HepG2 (cell line): ENCODE data around the gene UQCRC1. TPM values are rescaled to one million over a fixed set of nuclear protein-coding genes. Genes with fewer than 3 reads are reported as not detected.

Experiments
- ATAC-seq: fragments of 200-7000 bp; cut with Tn5 transposase; 3 replicates; pipeline ENCODE4 v1.9.1; 2020; ENCODE audit warnings: mild to moderate bottlenecking, moderate library complexity
- BruUV-seq: library from RNA; stranded (reverse); fragments of 400-500 nt; replicated peaks from 2 replicates; lab custom pipeline; 2021; lab: Mats Ljungman, UMichigan
- CTCF ChIA-PET: fragments of 300-600 bp; formaldehyde crosslinking; extraction: SDS; loops from one replicate; lab custom pipeline; 2021; ENCODE audit warnings: low total read pairs, inconsistent platforms, low intra/inter-chr PET ratio; lab: Yijun Ruan, JAX
- POLR2A ChIA-PET: fragments of 350-600 bp; sonication (Branson Sonifier 250); formaldehyde crosslinking; loops from one replicate; lab custom pipeline; 2020; ENCODE audit warnings: antibody characterized with exemption, inconsistent platforms; lab: Yijun Ruan, JAX
- DNase-seq: peaks from one replicate; pipeline ENCODE4 v3.0.0-alpha.2; 2015; ENCODE audit warnings: low spot score
- FAIRE-seq: peaks from 3 replicates; lab custom pipeline; 2011; peaks lifted over from hg19 to GRCh38; lab: Jason Lieb, UNC
- H2AFZ ChIP-seq: one replicate; pipeline ENCODE4 v1.6.1; 2011; ENCODE audit warnings: low read length, inconsistent platforms
- H3K27ac ChIP-seq: fragments of 300-600 bp; 3 replicates; pipeline ENCODE4 v1.8.0; 2011; ENCODE audit warnings: mixed run types, mild to moderate bottlenecking, mixed read lengths, low read length, inconsistent platforms; ENCODE audit not compliant: insufficient read depth; ENCODE audit errors: extremely low read length
- H3K27me3 ChIP-seq, 2 experiments: fragments of 200-600 bp in 1 of 2; 2 replicates in 1 of 2; 3 replicates in 1 of 2; pipeline versions ENCODE4 v1.6.0 to v1.8.0; 2011; ENCODE audit warnings: low read length in 2 of 2, mild to moderate bottlenecking in 2 of 2, moderate library complexity in 2 of 2, inconsistent platforms in 1 of 2; ENCODE audit not compliant: insufficient read depth in 2 of 2, control insufficient read depth in 1 of 2
- H3K36me3 ChIP-seq, 2 experiments: fragments of 200-600 bp in 1 of 2; replicated peaks in 1 of 2; 2 replicates in 1 of 2; 3 replicates in 1 of 2; pipeline versions ENCODE4 v1.5.1 to v1.8.0; 2011; ENCODE audit warnings: low read length in 2 of 2, inconsistent platforms in 1 of 2; ENCODE audit not compliant: insufficient read depth in 2 of 2, control insufficient read depth in 1 of 2
- H3K4me1 ChIP-seq: 2 replicates; pipeline ENCODE4 v1.5.1; 2012; ENCODE audit warnings: low read length, inconsistent platforms; ENCODE audit not compliant: insufficient read depth
- H3K4me2 ChIP-seq: 2 replicates; pipeline ENCODE4 v1.6.0; 2011; ENCODE audit warnings: low read depth, low read length, inconsistent platforms
- H3K4me3 ChIP-seq, 3 experiments: fragments of 200-600 bp in 1 of 3; sonication (generic), shearing (Covaris generic) in 1 of 3; replicated peaks in 1 of 3; 2 replicates each; pipeline ENCODE4 v1.5.1; 2011 to 2016; ENCODE audit warnings: low read length in 3 of 3, inconsistent platforms in 2 of 3, low read depth in 2 of 3, mild to moderate bottlenecking in 2 of 3, control low read depth in 1 of 3, mixed read lengths in 1 of 3; ENCODE audit not compliant: insufficient read depth in 1 of 3
- H3K79me2 ChIP-seq: one replicate; pipeline ENCODE4 v1.6.1; 2011; ENCODE audit warnings: low read length, inconsistent platforms; ENCODE audit not compliant: insufficient read depth
- H3K9ac ChIP-seq: 2 replicates; pipeline ENCODE4 v1.6.0; 2011; ENCODE audit warnings: mild to moderate bottlenecking, low read depth, low read length, inconsistent platforms; ENCODE audit not compliant: insufficient read depth
- H3K9me3 ChIP-seq: 2 replicates; pipeline ENCODE4 v1.5.1; 2012; ENCODE audit warnings: mild to moderate bottlenecking, low read length
- H4K20me1 ChIP-seq: 2 replicates; pipeline ENCODE4 v1.6.0; 2011; ENCODE audit warnings: inconsistent platforms, mild to moderate bottlenecking, low read length, moderate library complexity; ENCODE audit not compliant: insufficient read depth
- CREB3 ChIP-seq: sonication (generic); formaldehyde crosslinking; IDR thresholded peaks from 2 replicates; pipeline ENCODE4 v1.5.0; 2020; ENCODE audit warnings: missing genetic modification reagents
- CTCF ChIP-seq: sonication (generic); formaldehyde crosslinking; IDR thresholded peaks from 2 replicates; pipeline ENCODE4 v1.5.0; 2020; ENCODE audit warnings: mild to moderate bottlenecking, missing genetic modification reagents, moderate library complexity
- DNMT3B ChIP-seq: conservative IDR thresholded peaks from 2 replicates; pipeline ENCODE4 v1.6.1; 2016; ENCODE audit warnings: missing biosample characterization, control low read depth
- FOXO4 ChIP-seq: sonication (generic); formaldehyde crosslinking; conservative IDR thresholded peaks from 2 replicates; pipeline ENCODE4 v1.8.1; 2023; ENCODE audit warnings: missing genetic modification reagents
- KDM5B ChIP-seq: sonication (generic); formaldehyde crosslinking; IDR thresholded peaks from 2 replicates; pipeline ENCODE4 v1.4.0; 2020; ENCODE audit warnings: missing genetic modification reagents, mild to moderate bottlenecking, borderline replicate concordance
- SNAPC2 ChIP-seq: sonication (generic); formaldehyde crosslinking; IDR thresholded peaks from 2 replicates; pipeline ENCODE4 v1.8.1; 2022; ENCODE audit warnings: mild to moderate bottlenecking, missing genetic modification reagents
- TGIF2 ChIP-seq: IDR thresholded peaks from 2 replicates; pipeline ENCODE4 v1.6.1; 2016; ENCODE audit warnings: control low read depth, missing compliant biosample characterization
- THAP9 ChIP-seq: sonication (generic); formaldehyde crosslinking; IDR thresholded peaks from 2 replicates; pipeline ENCODE4; 2020; ENCODE audit warnings: missing genetic modification reagents, mild to moderate bottlenecking, borderline replicate concordance
- ZNF501 ChIP-seq: sonication (generic); formaldehyde crosslinking; IDR thresholded peaks from 2 replicates; pipeline ENCODE4 v1.5.1; 2020; ENCODE audit warnings: mild to moderate bottlenecking, moderate library complexity, missing genetic modification reagents
- ZNF589 ChIP-seq: sonication (generic); formaldehyde crosslinking; conservative IDR thresholded peaks from 2 replicates; pipeline ENCODE4 v1.8.0; 2022; ENCODE audit warnings: mild to moderate bottlenecking, moderate library complexity, missing genetic modification reagents
- ZNF691 ChIP-seq: sonication (generic); formaldehyde crosslinking; IDR thresholded peaks from 2 replicates; pipeline ENCODE4 v1.4.0; 2020; ENCODE audit warnings: missing genetic modification reagents, low read depth, mild to moderate bottlenecking, borderline replicate concordance
- WGBS: methylation state at CpG from one replicate; pipeline ENCODE4 v1.1.6; 2017; ENCODE audit warnings: low lambda C conversion rate; 5-methylcytosine and 5-hydroxymethylcytosine counted together
- in situ Hi-C: cut with HindIII; loops from 2 replicates; pipeline ENCODE4 v1.10.0; 2017; ENCODE audit warnings: low pct_unique_long_range_greater_than_20kb; ENCODE audit not compliant: extremely low pct_ligation_motif_present
- intact Hi-C: fragments of 100-400 bp; cut with micrococcal nuclease; formaldehyde crosslinking; loops from one replicate; pipeline ENCODE4 v1.10.0; 2022; ENCODE audit not compliant: unreplicated experiment
- polyA plus RNA-seq, 8 experiments: library from polyadenylated mRNA; depleted of rRNA in 3 of 8; stranded (reverse) in 7 of 8; unstranded in 1 of 8; fragments of >200 nt; fragmentation: Illumina TruSeq in 4 of 8; extraction: Trizol in 4 of 8; gene quantifications; 2 replicates each; pipeline versions ENCODE4 v1.2.1 to v1.2.3, GENCODE V29; 2011 to 2016; ENCODE audit warnings: low read depth in 4 of 8, missing spikeins in 1 of 8, mixed read lengths in 1 of 8; ENCODE audit not compliant: insufficient read depth in 1 of 8
- total RNA-seq, 5 experiments: library from RNA; depleted of rRNA; stranded (reverse); fragments of >200 nt; fragmentation: Illumina TruSeq; extraction: Trizol; gene quantifications; 2 replicates each; pipeline ENCODE4 v1.2.3, GENCODE V29; 2016; ENCODE audit warnings: low read depth in 1 of 5

Gene UQCRC1
- total and polyA plus RNA-seq, 2 of the 13 experiments (the other 11 are each of a cell fraction or from before 2014, with no cell fraction given) = 316 to 680 TPM

GRCh38 chr3:48558493-48559134 is 50.8 kb downstream of the UQCRC1 start:
- Histone ChIP-seq H3K9ac (peak overlapping the region; percentile 42; the same call in 1 of the 2 replicates), H4K20me1 (peaks cover 11% of the 10 kb centered on the region), H3K4me1 (peaks cover 88% of the 10 kb centered on the region), H3K27ac (no peak overlapping the region), H2AFZ (no peak overlapping the region), H3K27me3 (no peaks in the 10 kb centered on the region; a peak in 1 of 5 replicates), H3K4me2 (peak overlapping the region; percentile 86), H3K9me3 (no peaks in the 10 kb centered on the region), H3K36me3 (peaks cover 4 to 10% of the 10 kb centered on the region in 2 experiments; a peak in 3 of 5 replicates), H3K4me3 (peak overlapping the region in 1 of 3 experiments; percentile 68; a peak in 1 of 6 replicates), H3K79me2 (peaks cover 30% of the 10 kb centered on the region)
- intact Hi-C loops (loop anchor here (5.0 kb wide), 1 partner anchor 64 kb away; the partner anchor contains the start of gene TMEM89), in situ Hi-C loops (loop anchor here (5.0 kb wide), 1 partner anchor 91 kb away; a partner anchor contains a TSS)
- 12% methylated on average over 6 of the region's 6 CpGs for WGBS
- ATAC-seq = no peak
- no peak for FAIRE-seq
- POLR2A ChIA-PET = interaction anchor here (1.0 to 3.3 kb wide), 6 partner anchors 10 to 318 kb away, joined by 3 to 29 read pairs (median 4); partner anchors contain the start of genes CELSR3, SLC26A6 and ZNF589
- CTCF ChIA-PET = no interaction called here
- no TSS peak for BruUV-seq
- no peak for DNase-seq
- peak; percentile 66; the same call in 1 of the 2 replicates for TF ChIP-seq ZNF501 (CRISPR knock-in tag)
- peak; percentile 26; the same call in 1 of the 2 replicates for TF ChIP-seq KDM5B (CRISPR knock-in tag)
- no peak for TF ChIP-seq ZNF589 (CRISPR knock-in tag)
- no peak for TF ChIP-seq SNAPC2 (CRISPR knock-in tag)
- 0 out of 2 replicates have a peak, but pooled peaks have one; percentile 33 for TF ChIP-seq TGIF2 (CRISPR knock-in tag)
- 0 out of 2 replicates have a peak, but pooled peaks have one; percentile 32 for TF ChIP-seq ZNF691 (CRISPR knock-in tag)
- peak; percentile 34; the same call in 1 of the 2 replicates for TF ChIP-seq THAP9 (CRISPR knock-in tag)
- 0 out of 2 replicates have a peak, but pooled peaks have one; percentile 80 for TF ChIP-seq FOXO4
- no peak for TF ChIP-seq DNMT3B (CRISPR knock-in tag)
- TF ChIP-seq CTCF (CRISPR knock-in tag) = no peak
- no peak for TF ChIP-seq CREB3 (CRISPR knock-in tag)
